G401.6 (cell line): ENCODE measurements around the gene PICK1.
A peak's percentile ranks its signal among the peaks of the same experiment; 100 is the strongest.

ENCODE experiments used
- FAIRE-seq: peaks from 2 replicates; lab custom pipeline; 2012; peaks lifted over from hg19 to GRCh38; lab: Jason Lieb, UNC

PICK1 gene

DNA sequence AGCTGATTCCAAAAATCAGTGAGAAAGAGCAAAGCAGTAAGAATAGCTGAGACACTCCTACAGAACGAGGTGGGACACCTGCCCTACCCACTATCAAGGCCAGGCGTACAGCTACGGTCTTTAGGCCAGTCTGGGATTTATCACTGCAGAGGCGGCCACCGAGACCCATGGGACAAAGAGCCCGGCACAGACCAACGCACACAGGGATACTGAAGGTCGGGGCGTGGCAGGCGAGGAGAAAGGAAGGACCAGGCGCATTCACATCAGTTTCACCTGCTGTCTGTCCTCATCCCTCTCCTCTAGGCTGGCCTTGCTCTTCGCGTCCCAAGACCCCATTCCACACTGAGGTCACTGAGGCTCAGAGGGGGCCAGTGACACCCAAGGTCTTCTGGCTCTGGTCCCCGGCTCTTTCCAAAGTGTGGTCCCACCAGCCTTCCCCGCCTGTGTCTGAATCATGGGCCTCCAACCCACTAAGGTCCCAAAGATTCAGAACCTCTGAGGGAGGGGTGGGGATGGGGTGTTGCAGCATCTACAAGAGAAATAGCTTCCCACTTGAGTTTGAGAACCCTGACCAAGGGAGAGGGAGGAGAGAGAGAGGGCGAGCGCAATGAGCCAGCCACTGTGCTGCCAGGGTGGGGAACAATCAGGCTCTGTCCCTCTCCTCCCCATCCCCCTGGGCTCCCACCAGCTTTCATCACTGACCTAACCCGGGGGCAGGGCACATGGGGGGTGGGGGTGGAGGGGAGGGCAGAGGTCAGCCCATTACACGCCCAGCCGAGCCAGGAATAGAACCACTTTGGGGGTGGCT, 7.2 kb upstream of the PICK1 start:
- FAIRE-seq, result no peak

DNA sequence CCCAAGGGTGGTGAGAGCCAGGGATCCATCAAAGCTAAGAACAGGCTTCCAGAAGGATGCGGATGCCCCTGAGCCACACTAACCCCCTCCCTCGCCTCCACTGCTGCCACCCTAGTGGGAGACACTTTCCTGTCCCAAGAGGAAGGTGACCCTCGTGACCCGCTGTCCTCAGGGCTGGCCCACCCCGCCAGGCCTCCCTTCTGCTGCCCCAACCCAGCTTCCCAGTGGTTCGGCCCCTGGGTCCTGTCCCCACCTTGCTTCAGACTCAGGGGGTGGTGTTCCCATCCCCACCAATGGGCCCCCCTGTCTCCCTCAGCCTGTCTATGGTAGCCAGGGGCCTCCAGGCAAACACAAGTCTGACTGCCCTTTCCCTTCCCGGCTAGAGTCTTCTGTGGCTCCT, 6.5 kb upstream of the PICK1 start:
- no peak for FAIRE-seq

DNA sequence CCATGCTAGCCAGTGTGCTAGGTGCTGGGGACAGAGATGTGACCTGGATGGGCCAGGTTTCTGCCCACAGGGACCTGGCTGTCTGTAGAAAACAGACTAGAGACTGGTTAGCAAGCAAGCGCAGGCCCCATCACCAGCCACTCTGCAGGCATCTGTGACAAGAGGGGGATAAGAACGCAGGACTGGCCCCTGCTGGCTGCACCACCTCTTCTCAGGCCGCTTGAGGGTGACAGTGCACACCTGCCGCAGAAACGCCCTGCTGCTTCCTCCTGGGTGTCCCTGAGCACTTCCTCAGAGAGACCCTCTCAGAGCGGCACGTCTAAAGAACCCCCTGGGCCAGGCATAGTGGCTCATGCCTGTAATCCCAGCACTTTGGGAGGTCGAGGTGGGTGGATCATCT, 5.9 kb upstream of the PICK1 start:
- no peak for FAIRE-seq

DNA sequence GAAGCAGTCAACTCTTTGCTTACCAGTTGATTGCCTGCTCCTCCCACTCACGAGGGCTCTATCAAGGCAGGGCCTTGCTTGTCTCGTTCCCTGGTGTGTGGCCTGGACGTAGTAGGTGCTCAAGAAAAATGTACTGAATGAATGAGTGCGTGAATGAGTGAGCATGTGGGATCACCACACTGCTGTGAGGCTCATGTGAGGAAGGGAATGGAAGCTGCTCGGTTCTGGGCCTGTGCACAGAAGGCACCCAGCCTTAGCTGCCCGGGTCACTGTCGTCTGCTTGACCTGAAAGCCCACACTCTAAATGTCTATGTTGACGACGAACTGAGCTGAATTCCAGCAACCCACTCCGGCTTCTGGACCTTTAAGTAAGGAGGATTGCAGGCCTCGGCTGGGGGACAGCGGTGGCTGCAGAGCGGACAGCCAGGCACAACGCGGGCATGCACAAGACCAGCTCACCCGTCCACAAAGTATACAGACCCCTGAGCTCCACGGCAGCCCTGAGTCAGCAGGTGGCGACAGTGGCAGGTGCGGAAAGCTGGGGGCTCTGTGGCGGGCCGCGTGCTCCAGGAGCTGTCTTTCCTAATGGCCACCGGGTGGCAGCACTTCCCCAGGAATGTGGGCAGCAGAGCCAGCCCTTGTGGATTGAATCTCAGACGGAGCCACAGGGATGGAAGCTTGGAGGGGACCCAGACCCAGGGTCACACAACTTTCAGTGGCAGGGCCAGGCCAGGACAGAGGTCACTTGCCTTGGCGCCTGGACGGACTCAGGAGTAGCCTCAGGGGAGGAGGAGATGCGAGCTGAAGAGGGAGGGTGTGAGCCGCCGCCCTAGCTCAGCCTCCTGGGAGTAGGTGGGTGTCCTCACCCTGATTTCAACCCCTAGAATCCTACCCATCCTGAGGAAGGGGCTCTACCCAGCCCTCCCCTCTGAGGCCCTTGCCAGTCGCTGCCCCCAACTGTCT, 5.0 kb upstream of the PICK1 start:
- peak; percentile 88 for FAIRE-seq

GRCh38 chr22:38062791-38063190, 5.6 kb downstream of the PICK1 start:
- FAIRE-seq, result no peak

- no peak for FAIRE-seq
Measured at GRCh38 chr22:38065539-38065938, 8.3 kb downstream of the PICK1 start.

DNA sequence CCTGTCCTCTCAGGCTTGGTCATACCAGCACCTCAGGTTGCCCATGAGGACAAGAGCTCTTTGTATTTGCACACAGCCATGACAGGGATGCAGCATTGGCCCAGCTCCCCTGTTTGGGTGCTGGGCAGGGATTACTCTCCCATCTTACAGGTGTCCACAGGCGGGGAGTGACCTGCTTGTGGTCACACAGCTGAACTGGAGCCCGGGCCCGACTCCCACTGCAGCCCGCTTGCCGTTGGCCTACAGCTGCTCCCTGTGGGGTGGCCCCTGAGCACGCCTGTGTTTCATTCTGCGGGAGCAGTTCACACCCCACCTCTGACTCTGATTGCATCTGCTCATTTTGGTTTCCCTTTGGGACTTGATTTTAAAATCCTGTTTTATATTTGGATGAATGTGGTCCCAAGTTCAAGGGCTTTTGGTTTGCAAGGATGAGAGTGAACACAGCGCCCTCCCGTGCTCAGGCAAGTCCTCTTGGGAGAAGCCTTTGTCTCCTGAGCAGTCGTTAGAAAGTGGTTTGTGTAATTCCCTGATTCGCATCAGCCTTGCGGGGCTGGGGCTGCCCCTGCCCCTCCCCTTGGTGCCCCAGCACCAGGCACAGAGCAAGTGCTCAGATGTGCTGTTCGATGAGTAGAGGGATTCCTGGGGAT, 9.3 kb downstream of the PICK1 start:
- no peak for FAIRE-seq

- no peak for FAIRE-seq
Measured at GRCh38 chr22:38067028-38067415, 9.8 kb downstream of the PICK1 start.

GRCh38 chr22:38067761-38068360, 10.7 kb downstream of the PICK1 start:
- FAIRE-seq, result no peak

GRCh38 chr22:38068641-38069371, 11.6 kb downstream of the PICK1 start:
- no peak for FAIRE-seq

DNA sequence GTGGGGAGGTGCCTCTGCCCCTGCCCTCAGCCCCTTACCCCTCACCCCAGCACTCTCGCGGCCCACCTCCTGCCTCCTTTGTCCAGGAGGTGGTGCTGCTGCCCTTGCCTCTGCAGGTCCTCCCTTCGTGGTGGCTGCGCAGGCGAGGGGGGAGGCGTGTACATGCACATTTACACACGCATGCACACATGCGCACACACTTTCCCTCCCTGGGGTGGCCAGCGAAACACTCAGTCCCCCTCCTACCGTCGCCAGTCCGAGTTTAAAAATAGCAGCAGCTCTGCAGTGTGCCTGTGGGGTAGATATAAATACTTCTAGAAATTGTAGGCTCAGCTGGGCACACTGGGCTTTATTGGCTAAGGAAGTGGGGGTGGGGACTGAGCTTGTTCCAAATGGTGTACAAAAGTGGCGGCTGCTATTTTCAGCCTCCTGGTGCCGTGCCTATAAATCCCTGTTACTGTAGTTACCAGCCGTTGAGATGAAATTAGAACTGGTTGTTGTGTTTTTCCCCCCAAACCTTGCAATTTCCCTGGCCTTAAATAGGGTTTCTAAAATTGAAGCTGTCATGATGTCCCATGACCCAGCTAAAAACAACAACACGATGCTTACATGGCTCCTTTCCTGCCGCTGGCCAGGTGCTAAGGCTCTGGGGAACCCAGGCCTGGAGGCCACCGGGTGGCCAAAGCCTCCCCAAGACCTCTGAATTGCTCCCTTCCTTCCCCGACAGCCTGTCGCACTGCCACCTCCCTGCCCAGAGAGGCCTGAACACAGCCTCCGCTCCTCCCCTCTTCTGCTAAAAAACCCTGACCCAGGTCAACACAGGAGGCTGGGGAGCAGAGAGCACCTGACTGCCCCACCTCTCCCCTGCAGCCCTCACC, 12.4 kb downstream of the PICK1 start:
- no peak for FAIRE-seq

GRCh38 chr22:38070250-38070921, 13.2 kb downstream of the PICK1 start:
- FAIRE-seq, result no peak

GRCh38 chr22:38071421-38072321, 14.5 kb downstream of the PICK1 start:
- no peak for FAIRE-seq

GRCh38 chr22:38072322-38073149, 15.3 kb downstream of the PICK1 start:
- no peak for FAIRE-seq

GRCh38 chr22:38073150-38074130, 16.2 kb downstream of the PICK1 start:
- FAIRE-seq, result no peak

- no peak for FAIRE-seq
Measured at GRCh38 chr22:38074181-38075104, 17.2 kb downstream of the PICK1 start.
